COLO668 (cell line): ENCODE measurements around the gene KIAA0513.
"Not testable (repeated sequence)": the region's sequence is repeated elsewhere in the genome, so short reads cannot be mapped to it uniquely, and the experiment has no call there.

Experiments
- DNase-seq: peaks from one replicate; lab custom pipeline; 2025; ENCODE audit not compliant: unreplicated experiment; lab: John Stamatoyannopoulos, UW

Gene KIAA0513

GRCh38 chr16:85047867-85048455 is 20.4 kb downstream of the KIAA0513 start:
- DNase-seq, result no peak

- no peak for DNase-seq
These were observed 21.4 kb downstream of the KIAA0513 start for GRCh38 chr16:85048921-85049562.

DNA sequence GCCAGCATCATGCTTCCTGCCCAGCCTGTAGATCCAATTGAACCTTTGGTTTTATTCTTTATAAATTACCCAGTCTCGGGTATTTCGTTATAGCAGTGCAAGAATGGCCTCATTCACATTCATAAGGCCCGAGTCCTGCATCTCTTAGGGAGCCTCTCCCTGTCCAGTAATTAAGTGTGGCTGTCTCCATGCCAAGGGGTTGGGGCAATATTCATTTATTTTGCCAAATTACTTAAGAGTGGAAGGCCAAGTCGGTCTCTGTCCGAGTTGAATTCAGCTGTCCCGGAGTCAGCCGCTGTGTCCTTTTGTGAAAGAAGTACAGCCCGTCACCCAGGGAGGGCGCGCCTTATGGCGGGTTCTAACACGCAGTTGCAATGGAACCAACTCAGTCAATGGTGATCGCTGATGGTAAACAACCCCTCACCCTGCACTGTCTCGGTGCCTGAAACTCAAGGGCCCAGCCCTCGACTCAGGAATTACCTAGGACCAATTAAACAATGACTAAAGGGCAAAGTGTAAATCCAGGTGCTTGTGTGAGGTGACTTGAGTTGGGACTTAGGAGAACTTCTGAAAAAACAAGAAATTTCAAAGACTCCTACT is 22.2 kb downstream of the KIAA0513 start:
- DNase-seq, result no peak

DNA sequence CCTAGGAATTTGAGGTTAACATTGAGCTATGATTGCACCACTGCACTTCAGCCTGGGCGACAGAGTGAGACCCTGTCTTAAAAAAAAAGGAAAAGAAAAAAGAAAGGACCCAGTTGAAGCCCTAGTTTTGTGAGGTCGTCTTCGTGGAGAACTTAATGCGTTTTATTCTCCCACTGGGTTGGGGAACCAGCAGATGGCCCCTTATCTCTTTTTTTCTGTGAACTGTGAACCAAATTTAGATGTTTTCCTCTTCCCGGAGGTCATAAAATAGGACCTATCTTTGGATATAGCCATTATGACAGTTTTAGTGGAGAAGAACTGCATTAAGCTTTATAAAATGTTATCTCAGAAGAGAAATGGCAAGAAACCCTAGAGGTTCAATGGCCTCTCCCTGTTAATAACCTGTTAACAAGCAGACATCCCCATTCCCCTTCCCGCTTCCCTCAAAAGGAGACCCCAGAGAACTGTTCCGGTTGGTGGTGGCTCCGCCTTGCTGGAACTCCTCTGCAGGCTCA is 23.5 kb downstream of the KIAA0513 start:
- DNase-seq, result no peak

GRCh38 chr16:85051683-85052082 is 24.1 kb downstream of the KIAA0513 start:
- DNase-seq, result no peak

DNA sequence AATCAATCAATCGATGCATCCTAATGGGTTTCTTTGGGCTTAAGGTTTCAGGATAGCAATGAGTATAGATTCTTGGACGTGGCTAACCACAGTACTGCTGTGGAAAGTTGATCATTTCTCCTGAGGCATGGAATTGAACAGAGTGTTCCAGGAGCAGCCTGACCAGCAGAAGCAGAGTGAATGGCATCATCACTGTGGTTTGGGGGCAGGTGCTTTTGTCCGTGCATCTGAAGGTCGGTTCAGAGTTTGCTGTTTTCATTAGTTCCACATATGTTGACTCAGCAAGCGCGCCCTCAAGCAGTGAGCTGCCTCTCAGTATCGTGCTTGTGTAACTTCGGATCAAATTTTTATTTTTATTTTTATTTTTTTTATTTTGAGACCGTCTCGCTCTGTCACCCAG is 24.9 kb downstream of the KIAA0513 start:
- DNase-seq, result no peak

- DNase-seq, result not testable (repeated sequence)
These were observed 26.7 kb downstream of the KIAA0513 start for GRCh38 chr16:85054321-85054720.

GRCh38 chr16:85054948-85055492 is 27.4 kb downstream of the KIAA0513 start:
- no peak for DNase-seq

- DNase-seq, result no peak
These were observed 28.1 kb downstream of the KIAA0513 start for GRCh38 chr16:85055493-85056210.

DNA sequence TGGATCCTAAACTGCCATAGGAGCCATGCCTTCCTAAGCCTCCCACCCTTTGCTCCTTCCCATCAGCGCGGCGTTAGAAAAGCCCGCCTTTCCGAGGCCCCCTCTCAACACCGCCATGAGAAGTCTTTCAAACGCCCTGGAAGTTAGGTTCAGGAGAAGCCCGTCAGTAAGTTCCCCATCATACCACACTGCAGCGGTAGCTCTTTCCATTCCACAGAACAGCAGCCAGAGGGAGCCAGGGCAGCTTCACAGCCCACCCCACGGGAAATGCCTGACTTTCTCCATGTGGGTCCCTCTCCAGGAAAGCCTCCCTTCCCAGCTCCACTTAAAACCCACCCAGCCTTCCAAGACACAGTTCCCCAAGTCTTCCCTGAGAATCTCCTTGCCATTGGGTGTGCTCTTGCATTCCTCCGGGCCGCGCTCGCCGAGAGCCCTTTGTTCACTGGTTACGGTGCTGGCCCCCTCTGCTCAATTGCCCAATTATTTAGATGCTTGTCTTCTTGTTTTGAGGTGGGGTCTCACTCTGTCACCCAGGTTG is 28.7 kb downstream of the KIAA0513 start:
- DNase-seq, result no peak

- peak; percentile 9 for DNase-seq
These were observed 29.8 kb downstream of the KIAA0513 start for GRCh38 chr16:85057212-85057889.

GRCh38 chr16:85057948-85058347 is 30.4 kb downstream of the KIAA0513 start:
- no peak for DNase-seq

- no peak for DNase-seq
These were observed 31.3 kb downstream of the KIAA0513 start for GRCh38 chr16:85058909-85059308.

- no peak for DNase-seq
These were observed 34.0 kb downstream of the KIAA0513 start for GRCh38 chr16:85061566-85061965.

- no peak for DNase-seq
These were observed 34.7 kb downstream of the KIAA0513 start for GRCh38 chr16:85062323-85062722.

DNA sequence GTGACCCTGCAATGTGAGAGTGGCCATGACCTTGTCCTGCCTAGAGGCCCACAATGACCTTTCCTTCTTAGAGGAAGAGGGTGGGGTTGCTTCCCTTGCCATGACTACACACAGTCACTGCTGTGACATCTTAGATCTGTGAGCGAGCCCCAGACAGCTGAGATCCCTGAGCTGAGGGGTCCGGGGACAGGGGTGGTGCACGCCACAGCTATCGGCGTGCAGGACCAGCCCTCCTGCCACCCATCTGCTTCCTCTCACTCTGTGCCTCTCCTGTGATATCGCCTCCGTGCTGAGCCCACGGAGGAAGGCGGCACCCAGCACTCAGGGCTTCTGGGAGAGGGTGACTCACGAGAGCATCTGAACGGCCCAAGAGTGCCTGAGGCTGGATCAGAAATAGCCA is 35.2 kb downstream of the KIAA0513 start:
- DNase-seq, result no peak

GRCh38 chr16:85064186-85064585 is 36.6 kb downstream of the KIAA0513 start:
- no peak for DNase-seq

DNA sequence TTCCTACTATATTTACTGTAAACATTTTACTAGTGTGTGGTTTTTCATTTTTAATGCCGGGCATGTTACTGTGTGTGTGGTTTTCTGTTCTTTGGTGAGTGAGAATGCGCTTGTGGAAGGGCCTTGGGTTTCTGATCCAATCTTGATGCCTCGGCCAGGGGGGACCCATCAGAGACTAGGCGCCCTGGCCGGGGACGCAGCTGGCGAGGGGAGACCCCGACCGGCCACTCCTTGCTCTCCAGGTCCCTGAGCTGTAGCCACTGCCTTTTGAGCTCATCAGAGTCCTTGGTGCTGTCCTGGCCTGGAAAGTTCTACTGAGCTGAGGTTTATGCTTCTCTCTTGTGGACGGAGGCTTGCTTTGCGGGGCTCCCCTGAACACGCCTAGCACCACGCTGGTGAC is 37.5 kb downstream of the KIAA0513 start:
- no peak for DNase-seq

GRCh38 chr16:85066346-85066885 is 38.8 kb downstream of the KIAA0513 start:
- no peak for DNase-seq

DNA sequence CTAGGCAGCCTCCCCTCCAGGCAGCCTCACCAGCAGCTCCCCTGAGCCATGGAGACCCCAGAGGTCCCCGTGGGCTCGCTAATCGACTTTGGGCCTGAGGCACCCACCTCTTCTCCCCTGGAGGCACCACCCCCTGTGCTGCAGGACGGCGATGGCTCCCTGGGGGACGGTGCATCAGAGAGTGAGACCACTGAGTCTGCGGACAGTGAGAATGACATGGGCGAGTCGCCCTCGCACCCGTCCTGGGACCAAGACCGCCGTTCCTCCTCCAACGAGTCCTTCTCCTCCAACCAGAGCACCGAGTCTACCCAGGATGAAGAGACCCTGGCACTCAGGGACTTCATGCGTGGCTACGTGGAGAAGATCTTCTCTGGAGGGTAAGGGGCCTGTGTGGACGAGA is 39.4 kb downstream of the KIAA0513 start:
- DNase-seq, result no peak
